Trophoblast cell (in vitro differentiated cells and primary cell): ENCODE data around the gene INPP4A.
A peak's percentile ranks its signal among the peaks of the same experiment; 100 is the strongest.
"Not testable (repeated sequence)": the region's sequence is repeated elsewhere in the genome, so short reads cannot be mapped to it uniquely, and the experiment has no call there.

Source experiments
- DNase-seq, 2 donors: peaks; one replicate each; pipeline ENCODE4 v3.0.0-alpha.2; 2016
- H2AFZ ChIP-seq: 2 replicates; pipeline ENCODE4 v1.6.1; 2013; ENCODE audit warnings: low read length, moderate library complexity, mild to moderate bottlenecking; ENCODE audit not compliant: insufficient read depth, poor library complexity
- H2AK5ac ChIP-seq: 2 replicates; pipeline ENCODE4 v1.6.1; 2013; ENCODE audit warnings: mild to moderate bottlenecking, low read length
- H2BK120ac ChIP-seq: 2 replicates; pipeline ENCODE4 v1.6.1; 2013; ENCODE audit warnings: low read length, mild to moderate bottlenecking, moderate library complexity; ENCODE audit not compliant: insufficient read depth, poor library complexity
- H2BK12ac ChIP-seq: 2 replicates; pipeline ENCODE4 v1.6.1; 2013; ENCODE audit warnings: mild to moderate bottlenecking, low read length, moderate library complexity
- H2BK5ac ChIP-seq: 2 replicates; pipeline ENCODE4 v1.6.1; 2013; ENCODE audit warnings: low read length, low read depth, moderate library complexity, mild to moderate bottlenecking; ENCODE audit not compliant: poor library complexity
- H3K14ac ChIP-seq: 2 replicates; pipeline ENCODE4 v1.6.1; 2013; ENCODE audit warnings: mild to moderate bottlenecking, low read length
- H3K18ac ChIP-seq: 2 replicates; pipeline ENCODE4 v1.6.1; 2013; ENCODE audit warnings: mild to moderate bottlenecking, low read length
- H3K23ac ChIP-seq: 2 replicates; pipeline ENCODE4 v1.6.1; 2013; ENCODE audit warnings: low read length
- H3K27ac ChIP-seq: 2 replicates; pipeline ENCODE4 v1.5.1; 2013; ENCODE audit warnings: low read depth, mild to moderate bottlenecking, inconsistent platforms, low read length, moderate library complexity
- H3K27me3 ChIP-seq: 2 replicates; pipeline ENCODE4 v1.6.1; 2013; ENCODE audit warnings: inconsistent platforms, mild to moderate bottlenecking, low read length, moderate library complexity; ENCODE audit not compliant: insufficient read depth
- H3K36me3 ChIP-seq, 2 experiments: 1 replicate in 1 of 2; 2 replicates in 1 of 2; pipeline ENCODE4 v1.6.1; 2013; ENCODE audit warnings: low read length in 2 of 2, mild to moderate bottlenecking in 2 of 2, moderate library complexity in 1 of 2; ENCODE audit not compliant: insufficient read depth in 2 of 2, control insufficient read depth in 1 of 2
- H3K4ac ChIP-seq: 2 replicates; pipeline ENCODE4 v1.6.1; 2013; ENCODE audit warnings: low read depth, mild to moderate bottlenecking, low read length, moderate library complexity
- H3K4me1 ChIP-seq, 2 experiments: 1 replicate in 1 of 2; 2 replicates in 1 of 2; pipeline ENCODE4 v1.6.1; 2013; ENCODE audit warnings: low read length in 2 of 2, mild to moderate bottlenecking in 2 of 2, moderate library complexity in 1 of 2; ENCODE audit not compliant: insufficient read depth in 2 of 2, control insufficient read depth in 1 of 2
- H3K4me2 ChIP-seq: 2 replicates; pipeline ENCODE4 v1.6.1; 2013; ENCODE audit warnings: inconsistent platforms, mild to moderate bottlenecking, low read length, moderate library complexity
- H3K4me3 ChIP-seq: 2 replicates; pipeline ENCODE4 v1.5.1; 2013; ENCODE audit warnings: mild to moderate bottlenecking, low read depth, low read length, inconsistent platforms
- H3K79me1 ChIP-seq: one replicate; pipeline ENCODE4 v1.6.1; 2013; ENCODE audit warnings: low read length
- H3K79me2 ChIP-seq: 2 replicates; pipeline ENCODE4 v1.6.1; 2013; ENCODE audit warnings: low read length, mild to moderate bottlenecking; ENCODE audit not compliant: control insufficient read depth, insufficient read depth, poor library complexity
- H3K9ac ChIP-seq: 2 replicates; pipeline ENCODE4 v1.6.1; 2013; ENCODE audit warnings: mild to moderate bottlenecking, low read length
- H3K9me3 ChIP-seq: 2 replicates; pipeline ENCODE4 v1.6.1; 2013; ENCODE audit warnings: low read depth, mild to moderate bottlenecking, control low read depth, inconsistent platforms, low read length; ENCODE audit not compliant: insufficient read depth
- H4K12ac ChIP-seq: 2 replicates; pipeline ENCODE4 v1.6.1; 2013; ENCODE audit warnings: low read depth, mild to moderate bottlenecking, low read length, moderate library complexity
- H4K8ac ChIP-seq: 2 replicates; pipeline ENCODE4 v1.6.1; 2013; ENCODE audit warnings: low read depth, mild to moderate bottlenecking, low read length, moderate library complexity
- H4K91ac ChIP-seq: one replicate; pipeline ENCODE4 v1.6.1; 2013; ENCODE audit warnings: low read depth, mild to moderate bottlenecking, low read length, moderate library complexity
- WGBS: extraction: QIAGEN DNeasy Blood & Tissue Kit; methylation state at CpG from one replicate; pipeline ENCODE4 v1.1.7; 2013; ENCODE audit warnings: missing lambda C conversion rate; ENCODE audit not compliant: insufficient read length, insufficient coverage; ENCODE audit errors: extremely low coverage; 5-methylcytosine and 5-hydroxymethylcytosine counted together

Gene INPP4A

GRCh38 chr2:98592565-98592964 is 147.9 kb downstream of the INPP4A start:
- H3K18ac ChIP-seq, result no peak overlapping the region
- no peak overlapping the region for H3K4me3 ChIP-seq
- no peaks in the 10 kb centered on the region for H3K27me3 ChIP-seq
- no peak overlapping the region for H4K8ac ChIP-seq
- H3K4ac ChIP-seq, result no peak overlapping the region
- peaks cover 3% of the 10 kb centered on the region for H3K9me3 ChIP-seq
- DNase-seq, result no peak
- WGBS, result no CpG with 5 or more reads among the region's 8 CpGs
- no peak overlapping the region for H3K4me2 ChIP-seq
- no peak overlapping the region for H3K14ac ChIP-seq
- H3K27ac ChIP-seq, result no peak overlapping the region
- no peak overlapping the region for H2BK120ac ChIP-seq
- H4K12ac ChIP-seq, result no peak overlapping the region
- no peak overlapping the region for H2BK12ac ChIP-seq
- H3K4me1 ChIP-seq, result no peaks in the 10 kb centered on the region
- H3K79me1 ChIP-seq, result no peaks in the 10 kb centered on the region
- H2AK5ac ChIP-seq, result no peak overlapping the region
- H3K36me3 ChIP-seq, result peaks cover 6 to 14% of the 10 kb centered on the region in 2 experiments
- no peak overlapping the region for H4K91ac ChIP-seq
- no peak overlapping the region for H2AFZ ChIP-seq
- no peak overlapping the region for H2BK5ac ChIP-seq
- no peak overlapping the region for H3K9ac ChIP-seq
- H3K23ac ChIP-seq, result no peak overlapping the region
- H3K79me2 ChIP-seq, result no peaks in the 10 kb centered on the region

GRCh38 chr2:98594665-98595064 is 150.0 kb downstream of the INPP4A start:
- H2AK5ac ChIP-seq, H2AFZ ChIP-seq: not testable (repeated sequence)

GRCh38 chr2:98598781-98599428 is 154.2 kb downstream of the INPP4A start:
- H3K18ac ChIP-seq, result no peak overlapping the region
- H3K79me1 ChIP-seq, result no peaks in the 10 kb centered on the region
- WGBS, result no CpG with 5 or more reads among the region's 1 CpG

More at GRCh38 chr2:98594665-98595064, 150.0 kb downstream of the INPP4A start:
- H3K79me2 ChIP-seq, H2BK5ac ChIP-seq, H3K23ac ChIP-seq, H2BK120ac ChIP-seq, H3K14ac ChIP-seq, H3K79me1 ChIP-seq, H2BK12ac ChIP-seq, H4K12ac ChIP-seq, H3K27ac ChIP-seq, H3K9me3 ChIP-seq, DNase-seq, H3K9ac ChIP-seq, H3K4ac ChIP-seq, H3K4me2 ChIP-seq, H3K27me3 ChIP-seq, H4K8ac ChIP-seq, H3K4me1 ChIP-seq, H3K18ac ChIP-seq, H3K4me3 ChIP-seq, H4K91ac ChIP-seq: not testable (repeated sequence)
- no CpG with 5 or more reads among the region's 4 CpGs for WGBS
- H3K36me3 ChIP-seq, result peaks cover 5 to 14% of the 10 kb centered on the region in 2 experiments

GRCh38 chr2:98601532-98602132 is 157.0 kb downstream of the INPP4A start:
- peaks cover 12 to 14% of the 10 kb centered on the region in 2 experiments for H3K36me3 ChIP-seq
- H4K8ac ChIP-seq, result no peak overlapping the region
- no peaks in the 10 kb centered on the region for H3K9me3 ChIP-seq
- no peak overlapping the region for H3K4me2 ChIP-seq
- H3K9ac ChIP-seq, result no peak overlapping the region
- no peak overlapping the region for H3K4ac ChIP-seq
- H2AK5ac ChIP-seq, result no peak overlapping the region
- H3K4me3 ChIP-seq, result no peak overlapping the region
- no peak overlapping the region for H2AFZ ChIP-seq
- no peak overlapping the region for H3K14ac ChIP-seq
- DNase-seq, result peak; percentile 3 to 57
- no peak overlapping the region for H4K91ac ChIP-seq
- H3K18ac ChIP-seq, result no peak overlapping the region
- H3K27me3 ChIP-seq, result no peaks in the 10 kb centered on the region
- no peak overlapping the region for H4K12ac ChIP-seq
- H2BK120ac ChIP-seq, result no peak overlapping the region
- H3K79me1 ChIP-seq, result no peaks in the 10 kb centered on the region
- no peak overlapping the region for H3K23ac ChIP-seq
- no peak overlapping the region for H3K27ac ChIP-seq
- H2BK12ac ChIP-seq, result no peak overlapping the region
- H3K4me1 ChIP-seq, result no peaks in the 10 kb centered on the region
- no peak overlapping the region for H2BK5ac ChIP-seq
- no CpG with 5 or more reads among the region's 3 CpGs for WGBS
- H3K79me2 ChIP-seq, result no peaks in the 10 kb centered on the region

More at GRCh38 chr2:98598781-98599428, 154.2 kb downstream of the INPP4A start:
- Histone ChIP-seq H3K4me3 (no peak overlapping the region), H3K36me3 (peaks cover 12 to 14% of the 10 kb centered on the region in 2 experiments), H3K9me3 (no peaks in the 10 kb centered on the region), H3K79me2 (no peaks in the 10 kb centered on the region), H3K23ac (no peak overlapping the region), H3K4ac (no peak overlapping the region), H3K9ac (no peak overlapping the region), H2AFZ (no peak overlapping the region), H3K4me1 (no peaks in the 10 kb centered on the region), H4K8ac (no peak overlapping the region), H3K14ac (no peak overlapping the region), H2AK5ac (no peak overlapping the region), H2BK120ac (no peak overlapping the region), H2BK12ac (no peak overlapping the region), H3K27me3 (no peaks in the 10 kb centered on the region), H4K91ac (no peak overlapping the region), H4K12ac (no peak overlapping the region), H2BK5ac (no peak overlapping the region), H3K27ac (no peak overlapping the region), H3K4me2 (no peak overlapping the region)
- DNase-seq, result peak in 1 of 2 donors; percentile 58
